ENCODE measurements around the gene GALNTL6.

- TF ChIP-seq POLR2AphosphoS5 (IDR thresholded peaks at IDR 0.05) (no peak), POLR2A (IDR thresholded peaks at IDR 0.05) (no peak)
- TF ChIP-seq, protein P1, sequence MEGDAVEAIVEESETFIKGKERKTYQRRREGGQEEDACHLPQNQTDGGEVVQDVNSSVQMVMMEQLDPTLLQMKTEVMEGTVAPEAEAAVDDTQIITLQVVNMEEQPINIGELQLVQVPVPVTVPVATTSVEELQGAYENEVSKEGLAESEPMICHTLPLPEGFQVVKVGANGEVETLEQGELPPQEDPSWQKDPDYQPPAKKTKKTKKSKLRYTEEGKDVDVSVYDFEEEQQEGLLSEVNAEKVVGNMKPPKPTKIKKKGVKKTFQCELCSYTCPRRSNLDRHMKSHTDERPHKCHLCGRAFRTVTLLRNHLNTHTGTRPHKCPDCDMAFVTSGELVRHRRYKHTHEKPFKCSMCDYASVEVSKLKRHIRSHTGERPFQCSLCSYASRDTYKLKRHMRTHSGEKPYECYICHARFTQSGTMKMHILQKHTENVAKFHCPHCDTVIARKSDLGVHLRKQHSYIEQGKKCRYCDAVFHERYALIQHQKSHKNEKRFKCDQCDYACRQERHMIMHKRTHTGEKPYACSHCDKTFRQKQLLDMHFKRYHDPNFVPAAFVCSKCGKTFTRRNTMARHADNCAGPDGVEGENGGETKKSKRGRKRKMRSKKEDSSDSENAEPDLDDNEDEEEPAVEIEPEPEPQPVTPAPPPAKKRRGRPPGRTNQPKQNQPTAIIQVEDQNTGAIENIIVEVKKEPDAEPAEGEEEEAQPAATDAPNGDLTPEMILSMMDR (IDR thresholded peaks at IDR 0.05): no peak
These were observed 311.6 kb downstream of the GALNTL6 start for GRCh38 chr4:172124656-172125308.
